HFF-Myc (cell line): ENCODE results near the gene EPSTI1.
A peak's percentile ranks its signal among the peaks of the same experiment; 100 is the strongest.

ENCODE experiments used
- DNase-seq: peaks from one replicate; pipeline ENCODE4 v3.0.0-alpha.2; 2011; ENCODE audit warnings: low read depth; ENCODE audit errors: extremely low read depth
- H3K4me3 ChIP-seq: replicated peaks from 2 replicates; pipeline ENCODE4 v1.5.1; 2011; ENCODE audit warnings: low read depth, mild to moderate bottlenecking, control low read depth, low read length
- CTCF ChIP-seq: IDR thresholded peaks from 2 replicates; pipeline ENCODE4 v1.5.1; 2012; ENCODE audit warnings: mild to moderate bottlenecking, low read depth, low read length, control low read depth; ENCODE audit errors: missing control alignments

The EPSTI1 gene

GRCh38 chr13:42926555-42926954 is 65.5 kb downstream of the EPSTI1 start:
- no peak for TF ChIP-seq CTCF
- no peak overlapping the region for H3K4me3 ChIP-seq
- peak; percentile 1 for DNase-seq

GRCh38 chr13:42926043-42926442 is 66.0 kb downstream of the EPSTI1 start:
- no peak for DNase-seq
- H3K4me3 ChIP-seq = no peak overlapping the region

GRCh38 chr13:42925626-42926025 is 66.4 kb downstream of the EPSTI1 start:
- no peak for TF ChIP-seq CTCF
- DNase-seq = no peak
- no peak overlapping the region for H3K4me3 ChIP-seq

More at GRCh38 chr13:42926043-42926442, 66.0 kb downstream of the EPSTI1 start:
- TF ChIP-seq CTCF = no peak

DNA sequence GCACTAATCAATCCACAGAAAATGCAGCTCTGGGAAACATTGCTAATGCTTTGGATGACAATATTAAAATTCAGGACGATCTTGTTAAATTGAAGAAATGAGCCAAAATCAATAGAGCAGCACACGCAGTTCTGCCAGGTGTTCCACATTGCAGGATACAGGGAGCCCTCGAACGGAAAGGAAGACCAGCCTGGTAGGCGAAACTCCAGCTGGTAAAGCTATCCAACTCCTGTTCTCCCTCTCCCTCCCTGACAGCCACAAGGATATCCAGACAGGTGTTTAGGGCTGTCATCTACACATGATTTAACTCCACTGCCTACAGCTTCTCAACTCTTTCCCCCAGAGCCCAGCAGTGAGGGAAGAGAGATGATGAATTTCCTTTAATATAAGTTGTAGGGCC is 67.7 kb downstream of the EPSTI1 start:
- no peak for TF ChIP-seq CTCF
- DNase-seq = no peak
- no peak overlapping the region for H3K4me3 ChIP-seq

- no peak for DNase-seq
- TF ChIP-seq CTCF = no peak
- H3K4me3 ChIP-seq = no peak overlapping the region
Measured at GRCh38 chr13:42907745-42908144, 84.3 kb downstream of the EPSTI1 start.

- no peak for TF ChIP-seq CTCF
- DNase-seq = no peak
- no peak overlapping the region for H3K4me3 ChIP-seq
Measured at GRCh38 chr13:42906257-42906656, 85.8 kb downstream of the EPSTI1 start.

- no peak overlapping the region for H3K4me3 ChIP-seq
- no peak for DNase-seq
- TF ChIP-seq CTCF = no peak
Measured at GRCh38 chr13:42905579-42905978, 86.5 kb downstream of the EPSTI1 start.
